ENCODE results near the gene FBXO39.

- TF ChIP-seq EZH2 (IDR thresholded peaks at IDR 0.05; ENCODE audit: borderline replicate concordance, insufficient read depth, low read depth, low read length, poor library complexity, severe bottlenecking) (no peak), CTCF (IDR thresholded peaks at IDR 0.05) (no peak)
Measured at GRCh38 chr17:6796887-6797490, 21.0 kb downstream of the FBXO39 start.

Measured in B cell (primary cell).